GM18858 (cell line): Measurements from ENCODE around the gene C16orf95.

ENCODE experiments used
- ATAC-seq: cut with Tn5 transposase; IDR thresholded peaks from one replicate; pipeline ENCODE4 v1.9.1; 2021; ENCODE audit not compliant: unreplicated experiment

The C16orf95 gene

DNA sequence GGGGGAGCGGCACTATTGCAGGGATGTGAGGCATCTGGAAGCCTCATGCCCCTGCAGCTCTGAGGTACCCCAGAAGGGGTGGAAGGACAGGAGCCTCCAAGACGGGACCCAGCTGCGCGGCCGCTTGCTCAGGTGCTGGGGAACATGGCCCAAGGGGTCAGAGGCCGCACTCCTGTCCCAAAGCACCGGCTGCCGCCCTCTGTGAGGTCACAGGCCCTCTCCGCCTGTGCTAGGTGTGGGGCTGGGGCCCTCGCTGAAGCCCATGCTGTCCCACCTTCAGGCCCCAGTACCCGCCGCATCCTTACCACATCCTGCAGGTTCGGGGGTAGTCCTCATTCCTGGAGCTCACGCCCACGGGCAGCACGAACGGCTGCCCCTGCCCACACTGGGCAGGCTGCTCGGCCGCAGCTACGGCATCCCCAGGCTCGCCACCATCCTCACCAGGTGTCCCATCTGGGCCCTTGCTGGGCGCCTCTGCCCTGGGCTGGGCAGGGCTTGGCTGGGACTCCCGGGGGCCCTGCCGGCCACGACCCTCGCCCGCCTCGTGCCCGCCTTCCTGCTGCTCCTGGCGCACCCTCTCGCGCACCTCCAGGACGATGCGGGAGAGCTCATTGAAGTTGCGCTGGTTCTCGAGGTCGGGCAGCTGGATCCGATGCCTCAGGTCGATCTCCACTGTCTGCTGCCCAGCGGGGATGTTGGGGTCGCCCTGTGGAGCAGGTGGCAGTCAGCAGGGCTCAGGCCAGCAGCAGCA, 16.6 kb upstream of the C16orf95 start:
- ATAC-seq: no peak

DNA sequence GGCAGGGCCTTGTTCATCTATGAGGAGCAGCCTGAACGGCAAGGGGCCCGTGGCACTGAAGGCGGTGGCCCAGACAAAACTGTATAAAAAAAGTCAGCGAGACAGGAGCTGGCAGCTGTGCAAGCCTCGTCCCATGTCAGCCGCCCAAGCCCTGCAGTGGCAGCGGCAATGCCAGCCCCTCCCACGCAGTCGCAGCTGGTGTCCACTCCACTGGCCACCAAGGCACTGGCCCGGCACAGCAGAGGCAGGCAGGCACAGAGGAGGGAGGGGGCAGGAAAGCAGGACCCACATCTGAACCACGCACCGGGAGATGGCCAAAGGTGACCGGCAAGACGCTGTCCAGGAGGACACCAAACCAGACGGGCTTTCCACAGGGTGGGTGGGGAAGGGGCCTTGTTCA, 15.9 kb upstream of the C16orf95 start:
- ATAC-seq: no peak

DNA sequence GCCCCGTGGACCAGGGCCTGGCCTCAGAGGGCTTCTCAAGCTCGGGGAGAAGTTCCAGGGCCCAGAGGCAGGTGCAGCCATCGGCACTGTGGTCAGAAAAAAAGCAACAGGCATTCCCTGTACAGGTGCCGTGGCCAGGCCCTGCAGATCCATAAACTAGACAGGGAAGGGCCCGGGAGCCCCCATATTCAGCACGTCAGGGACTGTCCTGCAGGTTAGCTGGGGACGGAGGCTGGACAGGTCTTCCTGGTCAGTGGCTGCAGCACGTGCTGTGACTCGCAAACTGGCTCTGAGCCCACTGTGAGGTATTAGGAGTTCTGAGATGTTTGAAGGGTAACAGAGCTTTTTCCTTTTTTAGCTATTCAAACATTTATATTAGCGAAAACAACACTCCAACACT, 15.0 kb upstream of the C16orf95 start:
- ATAC-seq: no peak

DNA sequence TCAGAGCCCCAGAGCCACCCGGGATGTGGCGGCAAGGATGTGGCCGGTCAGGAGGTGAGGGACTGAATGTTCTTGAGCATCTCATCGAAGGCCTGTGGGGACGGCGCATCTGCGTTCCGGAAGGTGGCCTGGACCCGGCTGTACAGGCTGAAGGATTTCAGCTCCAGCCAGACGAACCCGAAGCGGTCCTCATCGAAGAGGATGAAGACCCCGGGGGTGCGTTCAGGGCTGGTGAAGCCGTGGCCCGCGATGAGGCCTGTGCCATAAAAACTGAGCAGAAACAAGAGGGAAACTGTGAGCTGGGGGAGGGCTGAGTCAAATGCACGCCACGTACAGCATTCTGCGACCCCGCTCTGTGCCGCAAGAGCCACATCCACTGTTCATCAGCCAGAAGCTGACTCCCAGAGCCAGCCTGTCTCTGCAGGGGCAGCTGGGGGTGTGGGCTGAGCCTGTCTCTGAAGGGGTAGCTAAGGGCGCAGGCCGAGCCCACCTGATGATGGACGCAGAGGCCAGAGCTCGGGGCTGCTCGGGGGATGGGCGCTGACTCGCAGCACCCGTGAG, 14.1 kb upstream of the C16orf95 start:
- ATAC-seq: no peak

DNA sequence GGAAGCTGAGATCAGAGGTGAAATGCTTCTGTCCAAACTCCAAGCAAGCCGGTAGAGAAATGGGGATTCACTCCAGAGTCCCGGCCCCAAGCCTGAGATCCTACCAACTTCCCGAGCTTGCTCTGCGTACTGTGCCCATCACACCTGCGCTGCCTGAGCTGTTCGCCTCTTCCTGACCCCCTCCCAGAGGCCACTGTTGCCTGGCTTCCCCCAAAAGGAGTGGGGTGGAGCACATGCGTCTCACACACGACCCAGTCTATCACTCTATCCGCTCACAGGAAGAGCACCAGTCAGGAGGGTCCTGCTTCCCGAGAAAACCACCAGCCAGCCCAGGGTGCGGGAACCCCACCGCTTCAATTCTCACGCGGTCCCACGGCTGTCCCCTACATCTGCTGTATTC, 13.5 kb upstream of the C16orf95 start:
- ATAC-seq: no peak

DNA sequence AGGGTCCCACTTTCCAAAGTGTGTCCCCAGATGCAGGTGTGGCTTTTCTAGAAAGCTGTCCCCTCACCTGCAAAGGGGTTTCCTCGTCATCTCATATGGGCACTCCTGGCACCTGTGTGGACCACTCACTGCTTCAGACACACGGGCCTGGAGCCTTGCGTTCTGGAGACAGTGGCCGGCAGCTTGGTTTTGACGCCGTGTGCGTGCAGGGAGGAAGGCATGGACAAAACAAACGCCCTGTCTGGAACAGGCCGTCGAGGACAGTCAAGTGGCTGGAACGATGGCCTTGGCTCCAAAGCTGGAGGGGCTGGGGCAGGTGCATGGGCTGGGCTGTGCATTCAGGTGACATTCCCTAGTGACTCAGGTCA, 13.0 kb upstream of the C16orf95 start:
- ATAC-seq: no peak

DNA sequence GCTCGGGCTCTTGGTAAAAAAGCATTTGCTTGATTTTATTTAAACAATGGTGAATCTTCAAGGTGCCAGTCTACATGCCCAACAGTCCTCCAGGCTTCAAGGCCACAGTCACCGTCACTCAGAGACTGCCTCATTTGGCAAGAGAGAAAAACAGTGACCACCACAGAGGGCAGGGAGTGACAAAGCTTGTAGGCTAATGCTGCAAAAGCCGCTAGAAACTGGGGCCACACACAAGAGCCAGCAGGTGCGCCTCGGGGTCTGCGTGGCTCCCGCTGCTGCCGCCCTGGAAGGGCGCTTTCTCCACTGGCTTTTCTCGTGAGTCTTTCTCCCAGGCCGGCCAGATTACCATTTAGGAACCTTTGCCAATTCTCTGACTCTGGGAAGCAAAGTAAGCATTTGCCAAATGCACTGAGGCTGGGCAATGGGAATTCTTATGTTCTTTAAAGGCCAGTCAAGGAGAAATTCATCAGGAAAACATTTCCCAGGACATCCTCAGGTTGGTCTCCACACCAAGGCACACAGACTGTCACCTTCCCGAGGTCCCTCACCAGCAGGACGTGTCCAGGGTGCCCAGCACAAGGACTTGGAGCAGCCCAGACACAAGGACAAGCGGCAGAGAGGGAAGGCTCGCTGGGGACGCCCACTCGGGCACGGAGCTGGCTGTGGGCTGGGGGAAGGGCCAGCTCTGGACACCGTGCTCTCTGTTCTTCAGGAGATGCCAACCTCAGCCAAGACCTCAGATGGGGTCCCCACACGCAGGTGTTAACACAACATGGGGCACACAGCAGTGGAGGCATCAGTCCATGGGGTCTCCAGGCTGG, 12.5 kb upstream of the C16orf95 start:
- ATAC-seq: no peak

DNA sequence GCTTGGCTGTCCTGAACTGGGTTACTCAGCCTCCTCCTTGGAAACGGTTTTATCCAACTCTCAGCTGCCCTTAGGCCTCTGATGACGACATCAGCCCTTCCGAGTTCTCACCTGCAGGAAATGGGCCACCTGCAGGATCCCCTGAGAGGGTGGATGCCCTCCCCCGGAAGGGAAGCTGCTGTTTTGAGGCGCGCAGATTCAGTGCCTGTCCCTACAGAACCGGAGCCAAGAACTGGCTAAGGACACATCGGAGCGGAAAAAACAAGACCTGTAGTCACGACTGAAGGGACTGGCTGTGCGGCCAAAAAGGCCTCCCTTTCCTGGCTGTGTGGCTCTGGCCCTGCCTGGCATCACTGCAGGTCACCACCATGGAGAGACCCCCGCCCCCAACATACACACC, 11.7 kb upstream of the C16orf95 start:
- ATAC-seq: no peak

DNA sequence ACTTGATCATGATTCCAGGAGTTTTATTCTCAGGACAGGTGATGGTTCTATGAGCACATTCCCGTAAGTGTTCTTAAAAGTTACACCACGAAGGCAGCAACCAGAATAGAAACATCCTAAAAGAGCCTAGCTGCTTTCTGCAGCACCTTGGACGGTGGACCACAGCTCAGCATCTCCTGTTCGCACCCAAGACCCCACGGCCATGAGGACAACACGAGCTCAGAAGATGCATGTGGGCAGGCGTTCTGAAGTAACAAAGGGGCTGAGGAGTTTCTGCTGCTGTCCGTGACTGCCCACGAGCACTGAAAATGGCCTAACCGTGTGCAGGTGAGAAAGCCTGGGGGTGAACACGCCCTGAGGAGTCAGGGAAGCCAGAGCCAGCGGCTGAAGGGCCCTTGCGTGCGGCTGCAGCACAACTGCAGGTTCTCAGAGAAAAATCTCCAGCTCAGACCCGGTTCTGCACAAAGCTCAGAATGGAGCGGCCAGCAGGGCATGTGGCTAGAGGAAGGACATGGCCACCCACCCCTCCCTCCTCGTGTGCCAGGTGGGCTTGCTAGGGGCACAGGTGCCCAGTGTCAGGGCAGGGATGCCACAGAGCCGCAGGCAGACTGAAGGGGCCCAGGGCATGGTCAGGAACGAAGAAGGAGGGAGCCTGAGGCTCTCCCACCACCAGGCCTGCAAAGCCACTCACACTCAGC, 10.8 kb upstream of the C16orf95 start:
- ATAC-seq: no peak

DNA sequence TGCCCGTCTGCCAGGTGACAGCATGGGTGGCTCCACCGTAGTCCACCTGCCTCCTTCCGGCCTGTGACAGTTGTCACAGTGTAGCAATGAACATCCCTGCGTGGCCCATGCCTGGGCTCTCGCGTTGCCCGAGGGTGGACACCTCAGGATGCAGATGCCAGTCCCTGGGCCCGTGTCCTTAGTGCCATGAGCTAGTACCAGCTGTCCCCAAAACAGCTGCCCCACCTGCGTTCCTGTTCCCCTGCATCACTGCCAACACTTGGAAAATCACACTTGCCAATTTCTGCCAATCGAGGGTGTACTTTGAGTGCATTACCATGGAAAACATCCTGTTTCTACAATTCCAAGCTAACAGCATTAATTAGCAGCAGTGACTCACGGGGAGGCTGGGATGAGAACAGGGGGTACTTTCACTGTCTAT, 9.0 kb upstream of the C16orf95 start:
- no peak for ATAC-seq

DNA sequence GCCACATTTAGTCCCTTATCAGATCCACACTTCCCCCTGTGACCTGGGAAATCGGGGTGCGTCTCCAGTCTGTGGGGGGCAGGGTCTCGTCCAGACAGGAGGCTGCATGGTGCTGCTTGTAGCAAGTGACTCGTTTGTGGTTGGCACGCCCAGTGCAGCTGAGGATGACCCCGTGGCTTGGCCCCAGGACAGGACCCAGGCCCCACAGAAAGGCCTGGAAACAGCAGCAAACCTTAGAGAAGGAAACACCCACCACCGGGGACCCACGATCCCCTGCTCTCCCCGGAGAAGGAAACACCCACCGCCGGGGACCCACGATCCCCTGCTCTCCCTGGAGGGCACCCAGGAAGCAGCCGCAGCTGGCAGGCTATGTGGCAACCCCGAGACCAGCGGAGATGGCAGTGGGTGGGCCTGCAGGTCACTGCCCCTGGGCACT, 8.2 kb upstream of the C16orf95 start:
- no peak for ATAC-seq

DNA sequence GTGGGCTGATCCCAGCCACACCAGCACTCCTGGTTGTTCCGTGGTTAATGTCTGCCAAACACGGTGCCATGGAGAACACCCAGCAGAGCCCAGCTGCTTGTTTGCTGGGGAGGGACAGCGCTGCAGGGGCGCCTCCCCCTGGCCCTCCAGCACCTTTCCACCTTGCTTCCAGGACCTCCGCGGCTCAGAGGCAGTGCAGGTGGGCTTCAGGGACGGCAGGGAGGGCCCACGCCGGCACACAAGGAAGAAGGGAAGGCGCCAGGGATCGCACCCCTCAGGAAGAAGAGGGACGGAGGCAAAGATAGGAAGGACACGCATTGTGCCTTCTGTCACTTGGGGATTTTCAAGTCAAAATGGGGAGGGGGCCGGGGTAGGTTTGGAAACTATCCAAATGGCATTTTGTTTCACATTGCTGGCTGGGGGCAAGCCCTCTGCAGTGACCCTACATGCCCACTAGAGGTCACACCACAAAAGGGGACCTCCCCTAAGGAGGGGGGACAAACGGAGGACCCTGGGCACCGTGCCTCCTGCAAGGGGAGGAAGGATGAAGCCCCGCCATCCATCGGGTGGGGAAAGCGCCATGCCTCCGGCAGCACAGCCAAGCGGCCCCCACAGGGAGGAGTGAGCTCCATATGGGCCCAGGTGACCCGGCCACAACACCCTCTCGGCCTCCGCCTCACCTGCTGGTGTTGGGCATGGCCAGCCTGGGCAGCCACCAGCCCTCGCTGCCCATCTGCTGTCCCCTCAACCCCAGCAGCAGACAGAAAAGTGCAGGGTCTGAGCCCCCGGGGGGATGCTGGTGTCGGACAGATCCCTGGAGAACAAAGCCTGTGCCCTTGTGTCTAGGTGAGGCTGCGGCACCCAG, 7.5 kb upstream of the C16orf95 start:
- ATAC-seq: no peak

DNA sequence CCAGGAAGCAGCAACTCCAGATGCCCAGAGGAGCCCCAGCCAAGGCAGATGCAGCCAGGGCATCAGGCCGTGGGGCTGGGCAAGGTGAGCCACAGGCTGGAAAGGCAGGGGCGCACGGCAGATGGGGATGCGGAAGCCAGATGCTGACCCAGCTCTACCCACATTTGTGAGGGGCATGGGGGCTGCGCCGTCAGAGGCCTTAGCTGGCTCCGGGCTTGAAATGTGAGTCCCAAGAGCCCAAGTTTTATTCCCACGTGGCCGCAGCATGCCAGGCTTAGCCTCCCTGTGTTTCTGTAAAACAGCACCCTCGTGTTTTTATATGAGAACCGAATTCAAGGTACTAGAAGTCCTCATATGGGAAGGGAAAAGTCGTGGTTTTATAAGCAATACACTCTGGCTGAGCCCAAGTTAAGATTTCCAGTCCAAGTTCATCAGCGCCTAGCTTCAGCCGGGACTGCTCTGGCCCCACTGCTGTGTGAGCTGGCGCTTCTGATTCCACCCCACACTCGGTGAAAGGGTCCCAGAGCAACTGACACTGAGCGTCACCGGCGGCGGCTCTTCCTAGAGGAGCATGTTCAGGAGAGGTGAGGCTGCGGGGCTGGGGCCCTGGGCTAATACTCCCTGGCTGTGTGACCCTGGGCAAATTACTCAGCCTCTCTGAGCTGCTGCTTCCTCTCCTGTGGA, 6.7 kb upstream of the C16orf95 start:
- ATAC-seq: no peak

DNA sequence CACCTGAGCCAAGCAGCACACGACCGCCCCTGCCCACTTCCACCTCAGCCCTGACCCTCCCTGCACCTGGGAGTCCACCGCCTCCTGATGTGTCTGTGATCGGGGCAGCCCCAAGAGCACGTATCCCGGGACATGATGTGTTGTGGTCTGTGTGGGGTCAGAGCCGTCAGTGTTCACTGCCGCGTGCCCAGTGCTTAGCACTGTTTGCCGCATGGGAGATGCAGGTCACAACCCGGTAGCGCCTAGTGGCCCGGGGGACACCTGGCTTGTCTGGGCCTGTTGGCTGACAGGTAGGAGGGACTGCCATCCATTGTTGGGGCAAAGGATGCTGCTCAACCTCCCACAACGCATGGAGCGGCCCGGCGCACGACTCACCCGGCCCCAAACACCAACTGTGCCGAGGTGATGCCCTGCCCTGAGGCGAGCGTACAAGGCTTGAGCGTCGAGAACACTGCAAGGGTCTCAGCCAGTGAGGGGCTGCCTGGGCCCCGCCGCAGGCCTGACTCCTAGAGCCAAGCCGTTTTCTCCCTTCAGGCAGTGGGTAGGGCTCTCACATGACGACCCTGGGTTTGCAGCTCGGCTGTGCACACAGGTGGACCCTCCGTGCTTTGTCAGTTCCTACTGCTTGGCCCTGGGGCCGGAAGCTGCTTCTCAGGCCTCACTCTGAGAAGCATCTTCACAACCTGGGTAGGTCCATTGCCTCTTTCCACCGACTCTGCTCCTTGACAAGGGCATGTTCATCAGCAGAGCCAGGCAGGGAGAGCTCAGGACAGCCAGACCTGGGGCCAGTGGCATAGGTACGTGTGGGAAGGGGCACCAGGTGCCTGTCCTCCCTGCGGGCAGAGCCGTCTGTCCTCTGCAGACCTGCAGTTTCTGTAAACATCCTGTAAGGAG, 5.9 kb upstream of the C16orf95 start:
- no peak for ATAC-seq

DNA sequence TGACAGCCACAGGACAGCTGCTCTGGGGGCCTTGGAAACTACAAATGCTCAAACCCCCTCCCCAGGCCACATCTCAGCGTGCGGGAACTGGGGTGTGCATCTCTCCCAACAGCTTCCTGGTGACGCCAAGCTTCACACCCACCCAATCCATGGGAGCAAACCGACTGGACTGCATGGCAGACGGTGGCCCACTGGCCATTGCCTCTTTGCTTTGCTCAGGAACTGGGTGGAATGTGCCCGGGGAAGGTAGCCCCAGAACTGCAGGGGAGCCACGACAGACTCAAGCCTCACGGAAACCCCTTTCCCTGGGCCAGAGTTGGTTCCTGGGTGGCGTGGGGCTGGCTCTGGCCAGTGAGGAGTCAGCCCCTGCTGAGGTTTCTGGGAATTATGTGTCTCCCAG, 5.2 kb upstream of the C16orf95 start:
- no peak for ATAC-seq

DNA sequence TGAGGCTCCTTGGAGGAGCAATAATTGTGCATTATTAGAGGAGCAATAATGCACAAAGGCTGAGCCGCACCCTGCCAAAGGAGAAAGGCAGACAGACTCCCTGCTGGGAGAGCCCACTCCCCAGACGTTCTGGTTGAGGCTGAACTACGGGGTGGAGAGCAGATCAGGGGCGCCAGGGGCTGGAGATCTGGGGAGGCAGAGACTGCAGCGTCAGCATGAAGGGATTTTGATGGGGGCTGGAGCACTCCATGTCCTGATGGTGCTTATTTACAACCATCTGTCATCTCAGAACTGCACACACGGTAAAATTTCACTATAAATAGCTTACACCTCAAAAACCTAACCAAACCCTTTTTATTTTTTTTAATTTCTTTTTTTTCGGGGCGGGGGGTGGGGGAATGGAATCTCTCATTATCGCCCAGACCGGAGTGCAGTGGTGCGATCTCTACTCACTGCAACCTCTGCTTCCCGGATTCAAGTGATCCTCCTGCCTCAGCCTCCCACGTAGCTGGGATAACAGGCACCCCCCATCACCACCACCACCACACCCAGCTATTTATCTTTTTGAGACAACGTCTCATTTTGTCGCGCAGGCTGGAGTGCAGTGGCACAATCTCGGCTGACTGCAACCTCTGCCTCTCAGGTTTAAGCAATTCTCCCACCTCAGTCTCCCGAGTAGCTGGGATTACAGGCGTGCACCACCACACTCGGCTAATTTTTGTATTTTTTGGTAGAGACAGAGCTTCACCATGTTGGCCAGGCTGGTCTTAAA, 4.3 kb upstream of the C16orf95 start:
- ATAC-seq: no peak

DNA sequence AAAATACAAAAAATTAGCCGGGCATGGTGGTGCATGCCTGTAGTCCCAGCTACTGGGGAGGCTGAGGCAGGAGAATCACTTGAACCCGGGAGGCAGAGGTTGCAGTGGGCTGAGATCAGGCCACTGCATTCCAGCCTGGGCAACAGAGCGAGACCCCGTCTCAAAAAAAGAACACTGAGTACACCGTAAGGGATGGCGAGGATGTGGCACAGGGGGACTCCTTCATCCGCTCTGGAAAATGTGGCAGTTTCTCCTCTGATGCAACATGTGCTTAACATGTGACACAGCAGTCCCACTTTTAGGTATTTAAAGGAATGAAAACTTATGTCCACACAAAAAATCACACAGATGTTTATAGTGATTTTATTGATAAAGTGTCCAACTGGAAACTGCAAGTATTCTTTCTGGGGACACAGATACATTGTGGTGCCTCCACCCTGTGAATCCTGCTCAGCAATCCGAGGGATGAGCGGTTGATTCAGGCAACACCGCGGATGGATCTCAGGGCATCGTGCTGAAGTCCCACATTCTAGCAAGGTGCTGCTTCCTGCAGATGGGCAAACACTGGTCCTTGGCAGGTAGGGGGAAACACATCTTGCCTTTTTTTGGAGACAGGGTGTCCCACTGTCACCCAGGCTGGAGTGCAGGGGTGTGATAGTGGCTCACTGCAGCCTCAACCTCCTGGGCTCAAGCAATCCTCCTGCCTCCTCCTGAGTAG, 3.5 kb upstream of the C16orf95 start:
- ATAC-seq: no peak
